ENCODE results near the gene NDUFAF7.
"Not testable (repeated sequence)": the region's sequence is repeated elsewhere in the genome, so short reads cannot be mapped to it uniquely, and the experiment has no call there.

NDUFAF7 gene

DNA sequence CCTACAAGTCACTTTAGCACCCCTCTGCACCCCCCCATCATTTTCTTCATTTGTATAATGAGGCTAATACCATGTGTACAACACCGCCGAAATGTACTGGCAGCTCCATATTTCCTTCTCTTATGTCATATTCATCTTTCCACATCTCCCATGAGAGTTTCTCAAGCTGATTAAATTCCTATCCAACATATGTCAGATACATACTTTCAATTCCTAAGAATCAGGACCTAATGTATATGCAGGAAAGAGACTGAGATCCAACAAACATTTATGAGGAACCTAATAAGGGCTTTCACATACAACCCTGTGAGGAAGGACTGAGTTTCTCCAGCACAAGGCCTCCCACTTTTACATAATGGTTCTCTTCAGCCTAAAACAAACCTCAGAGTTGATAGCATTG is 51.3 kb downstream of the NDUFAF7 start:
- no peak for DNase-seq
- TF ChIP-seq POLR2A (IDR thresholded peaks at IDR 0.05; ENCODE audit: low read length) (no peak), GATA1 (IDR thresholded peaks at IDR 0.05; ENCODE audit: low read depth, low read length) (no peak)

DNA sequence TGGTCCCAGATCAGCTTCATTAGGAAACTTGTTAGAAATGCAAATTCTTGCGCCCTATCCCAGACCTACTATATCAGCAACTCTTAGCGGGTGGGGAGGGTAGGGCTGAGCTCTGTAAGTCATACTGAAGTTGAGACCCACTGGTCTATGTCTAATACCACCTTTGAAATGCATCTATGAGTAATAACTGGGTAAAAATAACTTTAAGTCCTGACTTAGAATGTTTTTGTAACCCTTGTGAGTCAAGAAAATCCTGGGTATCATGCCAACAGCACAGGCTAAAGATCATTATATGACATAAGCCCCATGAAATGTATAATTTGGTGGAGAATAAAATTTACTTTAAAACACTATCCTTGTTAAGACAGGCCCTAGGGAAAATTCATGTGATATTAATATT is 51.7 kb downstream of the NDUFAF7 start:
- TF ChIP-seq POLR2A (IDR thresholded peaks at IDR 0.05; ENCODE audit: low read length): no peak
- TF ChIP-seq GATA1 (IDR thresholded peaks at IDR 0.05; ENCODE audit: low read depth, low read length): no peak
- no peak for DNase-seq

DNA sequence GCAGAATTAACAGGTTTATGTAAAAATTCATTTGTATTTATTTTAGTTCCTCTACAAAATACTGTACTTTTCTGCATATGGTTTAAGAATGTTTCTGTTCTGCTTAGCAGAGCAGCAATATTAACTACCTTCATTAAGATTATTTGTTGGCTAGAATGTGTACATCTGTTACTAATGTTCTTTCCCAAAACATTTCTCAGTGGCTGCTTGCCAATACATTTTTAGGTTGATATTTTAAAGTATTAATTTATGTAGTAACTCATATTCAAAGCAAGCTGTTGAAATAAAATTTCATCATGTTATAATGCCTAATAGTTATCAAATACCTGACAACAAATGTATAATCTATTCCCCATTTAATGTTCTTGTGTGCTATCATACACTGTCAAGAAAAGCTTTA is 52.9 kb downstream of the NDUFAF7 start:
- DNase-seq: no peak
- TF ChIP-seq POLR2A (IDR thresholded peaks at IDR 0.05; ENCODE audit: low read length) (no peak), GATA1 (IDR thresholded peaks at IDR 0.05; ENCODE audit: low read depth, low read length) (no peak)

DNA sequence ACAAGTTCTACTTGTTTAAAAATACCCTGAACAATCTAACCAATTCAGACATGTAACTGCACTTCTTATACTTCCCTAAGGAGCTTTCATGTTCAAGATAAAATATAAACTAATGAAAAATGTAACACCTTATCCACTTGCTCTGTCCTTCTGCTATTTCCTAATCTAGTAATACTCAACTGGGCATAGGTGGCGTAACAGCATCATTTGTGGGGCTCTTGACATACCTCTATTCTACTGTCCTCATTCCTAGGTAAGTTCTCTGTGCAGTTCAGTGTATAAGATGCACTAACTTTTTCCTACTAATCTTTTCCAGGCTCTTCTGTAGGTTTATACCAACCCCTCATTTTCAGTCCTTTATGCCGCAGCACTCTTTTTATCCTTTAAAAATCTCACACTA is 56.5 kb downstream of the NDUFAF7 start:
- TF ChIP-seq GATA1 (IDR thresholded peaks at IDR 0.05; ENCODE audit: low read depth, low read length): no peak
- TF ChIP-seq POLR2A (IDR thresholded peaks at IDR 0.05; ENCODE audit: low read length): no peak
- DNase-seq: peak in 1 of 2 experiments; percentile 10

DNA sequence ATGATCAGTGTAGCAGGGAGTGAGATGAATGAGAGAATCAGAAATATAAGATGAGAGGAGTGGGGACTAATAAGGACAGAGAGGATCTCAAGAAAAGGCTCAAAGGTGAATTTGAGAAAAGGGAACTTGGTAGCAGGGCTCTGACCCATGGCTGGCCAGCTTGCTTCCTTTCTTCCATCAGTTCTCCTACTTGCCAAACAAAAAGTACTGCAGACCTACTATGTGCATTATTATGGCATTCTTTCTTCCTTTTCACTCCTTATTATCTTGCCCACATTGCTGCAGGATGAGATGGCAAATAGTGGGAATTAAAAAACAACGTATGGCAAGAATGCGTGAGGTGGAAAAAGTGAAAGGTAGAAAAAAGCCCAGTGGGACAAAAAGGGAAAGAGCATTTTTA is 60.2 kb downstream of the NDUFAF7 start:
- TF ChIP-seq GATA1 (IDR thresholded peaks at IDR 0.05; ENCODE audit: low read depth, low read length): no peak
- TF ChIP-seq POLR2A (IDR thresholded peaks at IDR 0.05; ENCODE audit: low read length): no peak
- no peak for DNase-seq

DNA sequence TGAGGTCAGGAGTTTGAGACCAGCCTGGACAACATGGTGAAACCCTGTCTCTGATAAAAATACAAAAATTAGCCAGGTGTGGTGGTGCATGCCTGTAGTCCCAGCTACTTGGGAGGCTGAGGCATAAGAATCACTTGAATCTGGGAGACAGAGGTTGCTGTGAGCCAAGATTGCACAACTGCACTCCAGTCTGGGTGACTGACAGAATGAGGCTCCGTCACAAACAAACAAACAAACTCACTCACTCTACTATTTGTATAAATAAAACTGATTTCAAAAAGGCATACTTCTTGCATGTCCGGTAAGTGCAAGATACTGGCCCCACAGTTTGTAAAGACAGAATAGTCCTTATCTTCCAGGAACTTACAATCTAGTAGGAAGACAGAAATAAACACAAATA is 63.4 kb downstream of the NDUFAF7 start:
- DNase-seq: not testable (repeated sequence)

DNA sequence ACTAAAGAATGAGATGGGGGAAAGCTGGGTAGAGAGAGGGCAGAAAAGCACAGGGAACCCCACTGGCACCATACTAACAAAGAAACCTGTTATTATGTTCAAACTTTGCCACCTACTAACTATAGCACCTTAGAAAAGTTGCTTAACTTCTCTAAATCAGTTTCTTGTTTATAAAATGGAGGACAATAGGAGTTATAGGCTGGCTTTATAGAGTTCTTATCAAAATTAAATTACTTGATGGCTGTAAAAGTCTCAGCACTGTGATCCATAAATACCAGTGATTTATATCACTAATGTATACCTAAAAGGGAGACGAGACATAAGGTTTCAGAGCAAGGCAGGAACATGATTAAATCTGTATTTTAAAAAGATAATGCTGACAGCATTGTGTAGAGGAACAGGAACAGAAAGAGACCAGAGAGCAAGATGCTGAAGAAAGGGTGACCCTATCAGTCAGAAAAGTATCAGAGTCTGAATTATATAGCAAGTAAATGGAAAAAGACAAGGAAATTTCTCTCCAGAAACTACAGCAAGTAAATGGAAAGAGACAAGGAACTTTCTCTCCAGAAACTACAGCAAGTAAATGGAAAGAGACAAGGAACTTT is 64.1 kb downstream of the NDUFAF7 start:
- no peak for DNase-seq
- TF ChIP-seq POLR2A (IDR thresholded peaks at IDR 0.05; ENCODE audit: low read length): no peak
- TF ChIP-seq GATA1 (IDR thresholded peaks at IDR 0.05; ENCODE audit: low read depth, low read length): no peak

DNA sequence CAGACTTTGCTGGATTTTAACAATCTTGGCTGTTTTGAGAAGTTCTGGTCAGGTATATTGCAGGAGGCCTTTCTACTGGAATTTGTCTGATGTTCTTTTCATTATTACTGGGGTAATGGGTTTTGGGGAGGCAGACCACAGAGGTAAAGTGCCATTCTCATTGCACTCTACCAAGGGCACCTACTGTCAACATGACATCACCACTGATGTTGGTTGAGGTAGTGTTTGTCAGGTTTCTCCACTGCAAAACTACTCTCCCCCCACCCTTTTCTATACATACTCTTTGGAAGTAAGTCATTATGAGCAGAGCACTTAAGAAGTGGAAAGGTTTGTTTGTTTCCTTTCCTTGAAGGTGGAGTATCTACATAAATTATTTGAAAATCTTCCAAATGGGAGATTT is 66.2 kb downstream of the NDUFAF7 start:
- DNase-seq: no peak
- TF ChIP-seq POLR2A (IDR thresholded peaks at IDR 0.05; ENCODE audit: low read length) (no peak), GATA1 (IDR thresholded peaks at IDR 0.05; ENCODE audit: low read depth, low read length) (no peak)

All from erythroblast (primary cell).